DMS79 (cell line): ENCODE data around the gene CBX5.
"Not testable (repeated sequence)": the region's sequence is repeated elsewhere in the genome, so short reads cannot be mapped to it uniquely, and the experiment has no call there.

Experiments
- DNase-seq: peaks from one replicate; lab custom pipeline; 2025; lab: John Stamatoyannopoulos, UW

The CBX5 gene

GRCh38 chr12:54294152-54294952, 14.4 kb upstream of the CBX5 start:
- DNase-seq = no peak

GRCh38 chr12:54292931-54293241, 13.0 kb upstream of the CBX5 start:
- DNase-seq = no peak

- no peak for DNase-seq
Observed at GRCh38 chr12:54292083-54292930, 12.4 kb upstream of the CBX5 start.

GRCh38 chr12:54287261-54288157, 7.6 kb upstream of the CBX5 start:
- no peak for DNase-seq

GRCh38 chr12:54286042-54287030, 6.4 kb upstream of the CBX5 start:
- no peak for DNase-seq

DNA sequence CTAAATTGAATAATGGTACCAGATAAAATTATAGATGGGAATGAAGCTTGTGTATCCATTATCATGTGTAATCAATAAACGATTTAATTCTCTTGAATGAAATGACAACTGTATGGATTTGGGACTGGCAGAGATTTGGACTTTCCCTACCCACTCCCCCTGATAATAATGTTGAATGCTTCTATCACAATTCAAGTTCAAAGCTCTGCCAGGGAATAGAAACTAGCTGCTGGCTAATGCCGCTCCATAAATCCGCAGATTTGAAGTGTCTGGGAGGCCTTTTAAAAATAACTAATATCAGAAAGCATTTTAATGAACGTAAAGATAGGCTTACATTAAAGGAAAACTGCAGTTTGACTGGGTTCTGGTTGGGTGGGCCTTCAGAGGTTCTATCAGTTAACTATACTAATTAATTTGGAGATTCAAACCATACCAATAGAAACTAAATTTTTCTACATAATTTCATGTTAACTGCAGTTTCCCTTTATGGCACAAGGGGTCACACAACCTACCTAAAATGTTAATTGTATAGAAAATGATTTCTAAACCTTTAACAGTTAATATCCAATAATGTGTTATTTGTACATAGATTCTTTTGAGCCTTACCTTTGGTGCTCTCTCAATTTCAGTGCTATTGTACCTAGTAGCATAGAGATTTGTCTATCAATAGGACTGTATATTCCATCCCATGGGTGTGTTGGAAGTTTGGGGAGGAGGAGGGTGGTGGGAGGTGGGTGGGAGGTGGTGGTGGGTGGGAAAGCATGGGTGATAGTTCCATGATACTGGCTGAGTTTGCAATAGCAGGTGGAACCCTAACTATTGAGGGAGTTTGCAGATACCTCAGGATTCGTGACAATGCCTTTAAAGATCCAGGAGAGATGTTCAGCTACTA, 5.5 kb upstream of the CBX5 start:
- no peak for DNase-seq

- not testable (repeated sequence) for DNase-seq
Observed at GRCh38 chr12:54284070-54284780, 4.3 kb upstream of the CBX5 start.

- no peak for DNase-seq
Observed at GRCh38 chr12:54282949-54283593, 3.1 kb upstream of the CBX5 start.

GRCh38 chr12:54281694-54282093, 1.8 kb upstream of the CBX5 start:
- DNase-seq = not testable (repeated sequence)

DNA sequence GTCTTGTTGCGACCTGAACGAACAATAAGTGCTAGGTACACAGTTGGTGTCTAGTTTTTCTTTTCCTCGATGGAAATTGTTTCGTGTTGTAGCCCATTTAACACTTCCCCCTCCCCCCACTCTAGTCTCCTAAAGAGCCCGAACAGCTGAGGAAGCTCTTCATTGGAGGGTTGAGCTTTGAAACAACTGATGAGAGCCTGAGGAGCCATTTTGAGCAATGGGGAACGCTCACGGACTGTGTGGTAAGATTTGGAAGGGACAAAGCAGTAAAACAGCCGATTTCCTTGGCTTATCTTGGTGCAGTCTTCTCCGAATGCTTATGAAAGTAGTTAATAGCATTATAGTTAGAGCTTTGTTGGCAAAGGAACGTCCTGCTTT, 1.3 kb upstream of the CBX5 start:
- DNase-seq = not testable (repeated sequence)

DNA sequence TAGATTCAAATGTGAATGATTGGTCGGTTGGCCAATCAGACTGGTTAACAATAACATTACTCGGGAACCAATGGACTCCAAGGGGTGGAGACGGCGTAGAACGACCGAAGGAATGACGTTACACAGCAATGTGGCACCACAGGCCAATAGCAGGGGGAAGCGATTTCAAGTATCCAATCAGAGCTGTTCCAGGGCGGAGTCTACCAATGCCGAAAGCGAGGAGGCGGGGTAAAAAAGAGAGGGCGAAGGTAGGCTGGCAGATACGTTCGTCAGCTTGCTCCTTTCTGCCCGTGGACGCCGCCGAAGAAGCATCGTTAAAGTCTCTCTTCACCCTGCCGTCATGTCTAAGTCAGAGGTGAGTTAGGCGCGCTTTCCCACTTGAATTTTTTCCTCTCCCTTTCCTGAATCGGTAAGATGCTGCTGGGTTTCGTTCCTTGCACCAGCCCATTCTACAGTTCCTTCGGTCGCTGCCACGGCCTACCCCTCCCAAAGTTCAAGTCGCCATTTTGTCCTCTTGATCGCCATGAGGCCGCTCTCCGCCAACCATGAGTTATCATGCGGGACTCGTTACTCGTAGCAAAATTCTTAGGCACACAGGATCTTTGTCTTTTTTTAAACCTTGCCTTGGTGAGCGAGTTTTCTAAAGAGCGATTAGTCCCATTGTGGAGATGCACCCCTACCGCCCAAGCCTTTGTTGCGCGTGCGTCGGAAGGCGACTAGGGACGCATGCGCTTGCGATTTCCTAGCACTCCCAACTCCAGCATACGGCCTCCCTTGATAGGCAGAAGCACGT, 742 bp upstream of the CBX5 start, which contains the start of gene HNRNPA1:
Gene HNRNPA1 (plus strand): TSS at position 259 of the 793 bp plus-strand sequence. CDS start 82 bp downstream, at position 341.
- DNase-seq = peak; percentile 89

DNA sequence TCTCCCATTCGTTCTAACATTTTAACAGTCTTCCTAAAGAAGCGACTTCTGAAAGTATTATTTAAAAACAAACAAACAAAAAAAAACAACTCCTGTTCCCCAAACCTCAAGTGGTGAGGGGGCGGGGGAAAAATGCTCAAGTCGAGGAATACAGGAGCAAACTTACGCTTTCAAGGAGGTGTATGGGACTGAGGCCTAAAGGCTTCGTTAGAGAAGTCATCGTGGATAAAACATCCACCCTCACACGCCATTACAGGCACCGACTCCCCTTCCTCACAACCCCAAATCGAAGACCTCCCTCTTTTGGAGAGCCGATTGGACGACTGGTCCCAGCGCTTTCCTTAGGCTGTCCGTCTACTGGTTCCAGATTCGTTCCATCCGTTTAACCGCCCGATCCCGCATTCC, 693 bp downstream of the CBX5 start:
- no peak for DNase-seq

DNA sequence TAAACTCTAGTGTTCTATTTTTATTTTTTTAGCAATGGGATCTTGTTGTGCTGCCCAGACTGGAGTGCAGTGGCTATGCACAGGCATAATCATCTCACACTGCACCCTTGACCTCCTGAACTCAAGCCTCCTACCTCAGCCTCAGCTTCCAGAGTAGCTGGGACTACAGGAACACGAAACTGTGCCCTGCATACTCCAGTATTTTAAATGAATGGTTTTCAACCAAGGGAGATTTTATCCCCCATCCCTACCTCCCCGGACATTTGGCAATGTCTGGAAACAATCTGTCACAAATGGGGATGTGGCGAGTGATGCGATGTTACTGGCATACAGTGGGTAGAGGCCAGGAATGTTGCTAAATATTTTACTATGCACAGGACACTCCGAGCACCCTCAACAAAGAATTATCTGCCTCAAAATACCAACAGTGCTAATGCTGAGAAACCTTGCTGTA, 2.1 kb downstream of the CBX5 start:
- no peak for DNase-seq

GRCh38 chr12:54276368-54276767, 3.6 kb downstream of the CBX5 start:
- no peak for DNase-seq

DNA sequence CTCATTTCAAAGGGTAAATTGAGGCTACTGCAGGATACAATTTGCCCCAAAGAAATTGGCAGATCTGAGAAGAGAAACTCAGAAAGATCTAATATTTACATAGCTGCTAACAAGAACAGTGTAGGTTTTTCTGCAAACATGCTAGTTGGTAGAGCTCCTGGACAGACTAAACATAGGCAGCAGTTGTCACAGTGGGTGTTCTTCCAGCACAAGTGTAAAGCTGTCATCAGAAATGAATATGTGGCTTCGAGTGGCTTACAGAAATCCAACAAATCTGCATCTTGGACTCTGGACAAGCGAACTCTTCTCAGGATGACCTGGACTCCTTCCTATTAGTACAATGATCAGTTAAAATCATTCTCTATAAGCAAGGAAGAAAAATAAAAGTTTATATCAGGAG, 5.9 kb downstream of the CBX5 start:
- no peak for DNase-seq

GRCh38 chr12:54272214-54272613, 7.7 kb downstream of the CBX5 start:
- no peak for DNase-seq

GRCh38 chr12:54270345-54270744, 9.6 kb downstream of the CBX5 start:
- no peak for DNase-seq

- DNase-seq = no peak
Observed at GRCh38 chr12:54266852-54267251, 13.1 kb downstream of the CBX5 start.
